ENCODE data around the gene TXNRD2.

DNA sequence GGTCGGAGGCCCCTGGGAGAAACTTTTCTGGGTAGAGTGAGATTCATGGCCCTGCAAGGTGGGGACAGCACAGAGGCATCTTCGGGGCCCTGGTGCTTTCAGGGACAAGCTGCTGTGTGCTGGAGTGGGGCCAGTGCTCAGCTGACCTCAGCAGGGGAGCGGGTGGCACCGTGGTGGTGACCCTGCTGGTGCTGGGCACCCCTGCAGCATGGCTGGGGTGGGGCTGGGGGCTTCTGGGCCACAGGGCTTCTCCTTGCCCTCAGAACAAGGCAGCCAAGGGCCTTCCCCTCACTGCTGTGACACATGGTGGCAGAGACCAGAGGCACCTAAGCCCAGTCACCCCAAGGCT, 62.0 kb downstream of the TXNRD2 start:
- no peak for TF ChIP-seq CTCF (IDR thresholded peaks at IDR 0.05; ENCODE audit: borderline replicate concordance, extremely low read depth, low read length, poor library complexity, severe bottlenecking)
- no peak for TF ChIP-seq EZH2 (IDR thresholded peaks at IDR 0.05; ENCODE audit: borderline replicate concordance, low read depth, low read length, severe bottlenecking)
